ENCODE results near the gene SPATA20. TPM values are rescaled to one million over a fixed set of nuclear protein-coding genes. Genes with fewer than 3 reads are reported as not detected.

The SPATA20 gene
- total and polyA plus RNA-seq, 2 of the 13 experiments (the other 11 are each of a cell fraction or from before 2014, with no cell fraction given) = 36.1 to 64.8 TPM

DNA sequence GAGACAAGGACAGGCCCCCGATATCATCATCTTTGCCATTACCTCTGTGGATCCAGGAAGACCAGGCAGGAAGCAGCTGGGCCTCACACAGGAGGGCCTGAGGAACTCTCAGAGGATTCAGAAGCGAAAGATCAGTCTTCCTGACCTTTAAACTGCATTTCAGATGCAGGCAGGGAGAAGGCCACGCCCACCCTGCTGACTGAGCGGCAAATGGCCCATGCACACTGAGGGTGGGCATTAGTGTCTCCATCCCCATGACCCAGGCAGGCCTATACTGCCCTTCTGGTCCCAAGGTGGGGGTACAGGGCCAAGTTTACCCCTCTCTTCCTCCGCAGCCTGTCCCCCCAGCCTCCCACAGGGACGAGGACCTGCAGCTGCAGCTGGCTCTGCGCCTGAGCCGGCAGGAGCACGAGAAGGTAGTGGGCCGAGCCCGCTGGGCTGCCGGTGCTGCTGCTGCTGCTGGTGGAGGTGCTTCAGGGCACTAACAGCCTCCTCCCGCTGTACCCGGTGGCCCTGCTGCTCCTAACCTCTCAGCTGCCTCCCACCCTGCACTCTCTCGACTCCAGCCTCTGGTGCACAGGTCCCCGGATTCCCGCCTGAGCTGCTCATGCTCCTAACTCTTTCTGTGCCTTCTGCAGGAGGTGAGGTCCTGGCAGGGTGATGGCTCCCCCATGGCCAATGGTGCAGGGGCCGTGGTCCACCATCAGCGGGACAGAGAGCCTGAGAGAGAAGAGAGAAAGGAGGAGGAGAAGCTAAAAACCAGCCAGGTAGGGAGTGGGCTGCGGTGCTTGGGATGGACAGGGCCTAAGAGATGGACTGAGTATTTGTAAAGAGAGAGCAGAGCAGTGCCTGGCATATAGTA lies 8.2 kb upstream of the SPATA20 start (continued):
- TF ChIP-seq, protein P1, sequence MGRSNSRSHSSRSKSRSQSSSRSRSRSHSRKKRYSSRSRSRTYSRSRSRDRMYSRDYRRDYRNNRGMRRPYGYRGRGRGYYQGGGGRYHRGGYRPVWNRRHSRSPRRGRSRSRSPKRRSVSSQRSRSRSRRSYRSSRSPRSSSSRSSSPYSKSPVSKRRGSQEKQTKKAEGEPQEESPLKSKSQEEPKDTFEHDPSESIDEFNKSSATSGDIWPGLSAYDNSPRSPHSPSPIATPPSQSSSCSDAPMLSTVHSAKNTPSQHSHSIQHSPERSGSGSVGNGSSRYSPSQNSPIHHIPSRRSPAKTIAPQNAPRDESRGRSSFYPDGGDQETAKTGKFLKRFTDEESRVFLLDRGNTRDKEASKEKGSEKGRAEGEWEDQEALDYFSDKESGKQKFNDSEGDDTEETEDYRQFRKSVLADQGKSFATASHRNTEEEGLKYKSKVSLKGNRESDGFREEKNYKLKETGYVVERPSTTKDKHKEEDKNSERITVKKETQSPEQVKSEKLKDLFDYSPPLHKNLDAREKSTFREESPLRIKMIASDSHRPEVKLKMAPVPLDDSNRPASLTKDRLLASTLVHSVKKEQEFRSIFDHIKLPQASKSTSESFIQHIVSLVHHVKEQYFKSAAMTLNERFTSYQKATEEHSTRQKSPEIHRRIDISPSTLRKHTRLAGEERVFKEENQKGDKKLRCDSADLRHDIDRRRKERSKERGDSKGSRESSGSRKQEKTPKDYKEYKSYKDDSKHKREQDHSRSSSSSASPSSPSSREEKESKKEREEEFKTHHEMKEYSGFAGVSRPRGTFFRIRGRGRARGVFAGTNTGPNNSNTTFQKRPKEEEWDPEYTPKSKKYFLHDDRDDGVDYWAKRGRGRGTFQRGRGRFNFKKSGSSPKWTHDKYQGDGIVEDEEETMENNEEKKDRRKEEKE (IDR thresholded peaks at IDR 0.05) = no peak
- TF ChIP-seq CCDC6 (CRISPR knock-in tag; IDR thresholded peaks at IDR 0.05) = no peak
- no peak for TF ChIP-seq CCAR2 (optimal IDR thresholded peaks at IDR 0.05; ENCODE audit: low read depth, low read length)
- TF ChIP-seq SMAD1 (CRISPR knock-in tag; IDR thresholded peaks at IDR 0.05; ENCODE audit: borderline replicate concordance, low read depth) = no peak
- no peak for TF ChIP-seq RARA (CRISPR knock-in tag; IDR thresholded peaks at IDR 0.05)
- TF ChIP-seq, protein P2, sequence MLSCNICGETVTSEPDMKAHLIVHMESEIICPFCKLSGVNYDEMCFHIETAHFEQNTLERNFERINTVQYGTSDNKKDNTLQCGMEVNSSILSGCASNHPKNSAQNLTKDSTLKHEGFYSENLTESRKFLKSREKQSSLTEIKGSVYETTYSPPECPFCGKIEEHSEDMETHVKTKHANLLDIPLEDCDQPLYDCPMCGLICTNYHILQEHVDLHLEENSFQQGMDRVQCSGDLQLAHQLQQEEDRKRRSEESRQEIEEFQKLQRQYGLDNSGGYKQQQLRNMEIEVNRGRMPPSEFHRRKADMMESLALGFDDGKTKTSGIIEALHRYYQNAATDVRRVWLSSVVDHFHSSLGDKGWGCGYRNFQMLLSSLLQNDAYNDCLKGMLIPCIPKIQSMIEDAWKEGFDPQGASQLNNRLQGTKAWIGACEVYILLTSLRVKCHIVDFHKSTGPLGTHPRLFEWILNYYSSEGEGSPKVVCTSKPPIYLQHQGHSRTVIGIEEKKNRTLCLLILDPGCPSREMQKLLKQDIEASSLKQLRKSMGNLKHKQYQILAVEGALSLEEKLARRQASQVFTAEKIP (CRISPR knock-in tag; IDR thresholded peaks at IDR 0.05; ENCODE audit: borderline replicate concordance) = no peak
- TF ChIP-seq ZNF382 (CRISPR knock-in tag; IDR thresholded peaks at IDR 0.05; ENCODE audit: borderline replicate concordance) = no peak
- TF ChIP-seq ATF7-NPFF (CRISPR knock-in tag; IDR thresholded peaks at IDR 0.05; ENCODE audit: low read depth) = no peak; the same call in 1 of the 2 replicates
- TF ChIP-seq, protein P3, sequence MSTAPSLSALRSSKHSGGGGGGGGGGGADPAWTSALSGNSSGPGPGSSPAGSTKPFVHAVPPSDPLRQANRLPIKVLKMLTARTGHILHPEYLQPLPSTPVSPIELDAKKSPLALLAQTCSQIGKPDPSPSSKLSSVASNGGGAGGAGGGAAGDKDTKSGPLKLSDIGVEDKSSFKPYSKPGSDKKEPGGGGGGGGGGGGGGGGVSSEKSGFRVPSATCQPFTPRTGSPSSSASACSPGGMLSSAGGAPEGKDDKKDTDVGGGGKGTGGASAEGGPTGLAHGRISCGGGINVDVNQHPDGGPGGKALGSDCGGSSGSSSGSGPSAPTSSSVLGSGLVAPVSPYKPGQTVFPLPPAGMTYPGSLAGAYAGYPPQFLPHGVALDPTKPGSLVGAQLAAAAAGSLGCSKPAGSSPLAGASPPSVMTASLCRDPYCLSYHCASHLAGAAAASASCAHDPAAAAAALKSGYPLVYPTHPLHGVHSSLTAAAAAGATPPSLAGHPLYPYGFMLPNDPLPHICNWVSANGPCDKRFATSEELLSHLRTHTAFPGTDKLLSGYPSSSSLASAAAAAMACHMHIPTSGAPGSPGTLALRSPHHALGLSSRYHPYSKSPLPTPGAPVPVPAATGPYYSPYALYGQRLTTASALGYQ (CRISPR knock-in tag; IDR thresholded peaks at IDR 0.05) = no peak
- TF ChIP-seq, protein P4, sequence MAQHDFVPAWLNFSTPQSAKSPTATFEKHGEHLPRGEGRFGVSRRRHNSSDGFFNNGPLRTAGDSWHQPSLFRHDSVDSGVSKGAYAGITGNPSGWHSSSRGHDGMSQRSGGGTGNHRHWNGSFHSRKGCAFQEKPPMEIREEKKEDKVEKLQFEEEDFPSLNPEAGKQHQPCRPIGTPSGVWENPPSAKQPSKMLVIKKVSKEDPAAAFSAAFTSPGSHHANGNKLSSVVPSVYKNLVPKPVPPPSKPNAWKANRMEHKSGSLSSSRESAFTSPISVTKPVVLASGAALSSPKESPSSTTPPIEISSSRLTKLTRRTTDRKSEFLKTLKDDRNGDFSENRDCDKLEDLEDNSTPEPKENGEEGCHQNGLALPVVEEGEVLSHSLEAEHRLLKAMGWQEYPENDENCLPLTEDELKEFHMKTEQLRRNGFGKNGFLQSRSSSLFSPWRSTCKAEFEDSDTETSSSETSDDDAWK (CRISPR knock-in tag; IDR thresholded peaks at IDR 0.05) = no peak
- no peak for TF ChIP-seq NFE2 (CRISPR knock-in tag; IDR thresholded peaks at IDR 0.05)
- no peak for TF ChIP-seq THAP11 (CRISPR knock-in tag; IDR thresholded peaks at IDR 0.05)
- no peak for TF ChIP-seq CEBPG (CRISPR knock-in tag; IDR thresholded peaks at IDR 0.05)
- TF ChIP-seq MAF1 (CRISPR knock-in tag; IDR thresholded peaks at IDR 0.05; ENCODE audit: borderline replicate concordance) = 0 out of 2 replicates have a peak, but pooled peaks have one; percentile 22
- TF ChIP-seq KDM2A (CRISPR knock-in tag; IDR thresholded peaks at IDR 0.05; ENCODE audit: borderline replicate concordance, low read depth) = peak; percentile 18; the same call in 1 of the 2 replicates
- TF ChIP-seq, protein P5, sequence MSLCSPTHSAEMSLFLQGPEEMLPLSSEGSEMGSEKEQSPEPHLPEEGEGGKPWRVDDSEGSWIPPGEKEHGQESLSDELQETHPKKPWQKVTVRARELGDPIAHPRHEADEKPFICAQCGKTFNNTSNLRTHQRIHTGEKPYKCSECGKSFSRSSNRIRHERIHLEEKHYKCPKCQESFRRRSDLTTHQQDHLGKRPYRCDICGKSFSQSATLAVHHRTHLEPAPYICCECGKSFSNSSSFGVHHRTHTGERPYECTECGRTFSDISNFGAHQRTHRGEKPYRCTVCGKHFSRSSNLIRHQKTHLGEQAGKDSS (CRISPR knock-in tag; IDR thresholded peaks at IDR 0.05; ENCODE audit: borderline replicate concordance, low read depth) = peak; percentile 1; the same call in 1 of the 2 replicates
- TF ChIP-seq GPN1 (CRISPR knock-in tag; IDR thresholded peaks at IDR 0.05; ENCODE audit: borderline replicate concordance) = no peak
- 0 out of 2 replicates have a peak, but pooled peaks have one; percentile 51 for TF ChIP-seq SIN3A (IDR thresholded peaks at IDR 0.05; ENCODE audit: borderline replicate concordance, low read depth, low read length)
- TF ChIP-seq, protein P6, sequence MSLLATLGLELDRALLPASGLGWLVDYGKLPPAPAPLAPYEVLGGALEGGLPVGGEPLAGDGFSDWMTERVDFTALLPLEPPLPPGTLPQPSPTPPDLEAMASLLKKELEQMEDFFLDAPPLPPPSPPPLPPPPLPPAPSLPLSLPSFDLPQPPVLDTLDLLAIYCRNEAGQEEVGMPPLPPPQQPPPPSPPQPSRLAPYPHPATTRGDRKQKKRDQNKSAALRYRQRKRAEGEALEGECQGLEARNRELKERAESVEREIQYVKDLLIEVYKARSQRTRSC (CRISPR knock-in tag; IDR thresholded peaks at IDR 0.05; ENCODE audit: low read depth) = peak; percentile 49; the same call in 1 of the 2 replicates

Data from HepG2 (cell line).